ENCODE measurements around the gene FHAD1. TPM values are rescaled to one million over a fixed set of nuclear protein-coding genes. Genes with fewer than 3 reads are reported as not detected.
A peak's percentile ranks its signal among the peaks of the same experiment; 100 is the strongest.

FHAD1 gene
- total and polyA plus RNA-seq, 2 of the 13 experiments (the other 11 are each of a cell fraction or from before 2014, with no cell fraction given): not detected

GRCh38 chr1:15393475-15394257 is 146.6 kb downstream of the FHAD1 start (continued):
- TF ChIP-seq ATF5 (CRISPR knock-in tag; IDR thresholded peaks at IDR 0.05; ENCODE audit: low read depth) (no peak), NKX3-1 (CRISPR knock-in tag; IDR thresholded peaks at IDR 0.05) (no peak), ZNF362 (CRISPR knock-in tag; IDR thresholded peaks at IDR 0.05; ENCODE audit: borderline replicate concordance) (peak; percentile 65; the same call in 1 of the 2 replicates), ZNF142 (CRISPR knock-in tag; IDR thresholded peaks at IDR 0.05) (no peak), DMAP1 (CRISPR knock-in tag; IDR thresholded peaks at IDR 0.05) (no peak), ZNF484 (CRISPR knock-in tag; IDR thresholded peaks at IDR 0.05; ENCODE audit: borderline replicate concordance, low read depth) (no peak), CHD4 (IDR thresholded peaks at IDR 0.05; ENCODE audit: borderline replicate concordance, low read length) (no peak), ZNF432 (CRISPR knock-in tag; IDR thresholded peaks at IDR 0.05; ENCODE audit: borderline replicate concordance) (no peak), ZNF383 (CRISPR knock-in tag; IDR thresholded peaks at IDR 0.05; ENCODE audit: borderline replicate concordance) (no peak), NFYC (CRISPR knock-in tag; IDR thresholded peaks at IDR 0.05) (no peak), EP300 (IDR thresholded peaks at IDR 0.05; ENCODE audit: low read depth in 2 of 2, low read length in 2 of 2) (no peak), EP300 (CRISPR knock-in tag; IDR thresholded peaks at IDR 0.05; ENCODE audit: borderline replicate concordance) (no peak), ZNF354B (CRISPR knock-in tag; IDR thresholded peaks at IDR 0.05) (no peak), WIZ (CRISPR knock-in tag; IDR thresholded peaks at IDR 0.05) (no peak), ZNF121 (CRISPR knock-in tag; IDR thresholded peaks at IDR 0.05) (0 out of 2 replicates have a peak, but pooled peaks have one; percentile 38), ZNF512 (CRISPR knock-in tag; IDR thresholded peaks at IDR 0.05) (no peak)

Measured in HepG2 (cell line).